ENCODE data around the gene KNDC1. TPM values are rescaled to one million over a fixed set of nuclear protein-coding genes. Genes with fewer than 3 reads are reported as not detected.

Gene KNDC1
- total RNA-seq, 1 donor from 2014 or later: not detected

DNA sequence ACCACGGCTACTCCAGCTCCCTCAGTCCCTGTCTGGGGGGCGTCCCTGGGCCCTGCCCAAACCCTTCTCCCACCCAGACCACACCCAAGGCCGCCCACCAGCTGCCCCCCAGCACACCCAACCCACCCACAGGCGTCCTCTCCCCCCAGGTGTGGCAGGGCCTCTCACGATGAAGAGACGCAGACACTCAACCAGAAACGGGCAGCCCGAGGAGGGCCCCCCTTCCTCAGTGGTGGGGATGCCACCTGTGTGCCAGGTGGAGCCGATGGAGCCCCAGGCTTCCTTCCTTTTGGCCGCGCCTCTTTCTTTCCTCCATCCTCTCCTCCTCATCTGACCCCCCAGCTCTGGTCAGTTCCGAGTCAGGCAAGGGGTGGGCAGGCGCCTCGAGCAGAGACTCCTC, 43.6 kb upstream of the KNDC1 start:
- TF ChIP-seq, protein P1, sequence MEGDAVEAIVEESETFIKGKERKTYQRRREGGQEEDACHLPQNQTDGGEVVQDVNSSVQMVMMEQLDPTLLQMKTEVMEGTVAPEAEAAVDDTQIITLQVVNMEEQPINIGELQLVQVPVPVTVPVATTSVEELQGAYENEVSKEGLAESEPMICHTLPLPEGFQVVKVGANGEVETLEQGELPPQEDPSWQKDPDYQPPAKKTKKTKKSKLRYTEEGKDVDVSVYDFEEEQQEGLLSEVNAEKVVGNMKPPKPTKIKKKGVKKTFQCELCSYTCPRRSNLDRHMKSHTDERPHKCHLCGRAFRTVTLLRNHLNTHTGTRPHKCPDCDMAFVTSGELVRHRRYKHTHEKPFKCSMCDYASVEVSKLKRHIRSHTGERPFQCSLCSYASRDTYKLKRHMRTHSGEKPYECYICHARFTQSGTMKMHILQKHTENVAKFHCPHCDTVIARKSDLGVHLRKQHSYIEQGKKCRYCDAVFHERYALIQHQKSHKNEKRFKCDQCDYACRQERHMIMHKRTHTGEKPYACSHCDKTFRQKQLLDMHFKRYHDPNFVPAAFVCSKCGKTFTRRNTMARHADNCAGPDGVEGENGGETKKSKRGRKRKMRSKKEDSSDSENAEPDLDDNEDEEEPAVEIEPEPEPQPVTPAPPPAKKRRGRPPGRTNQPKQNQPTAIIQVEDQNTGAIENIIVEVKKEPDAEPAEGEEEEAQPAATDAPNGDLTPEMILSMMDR (IDR thresholded peaks at IDR 0.05): no peak
- Mint-ChIP-seq H3K4me1 (ENCODE audit: unreplicated experiment) (no peaks in the 10 kb centered on the region), H3K36me3 (ENCODE audit: unreplicated experiment) (no peaks in the 10 kb centered on the region), H3K27me3 (ENCODE audit: unreplicated experiment) (no peaks in the 10 kb centered on the region), H3K4me3 (ENCODE audit: unreplicated experiment) (no peak overlapping the region), H3K9me3 (ENCODE audit: unreplicated experiment) (peaks cover 7% of the 10 kb centered on the region), H3K27ac (ENCODE audit: unreplicated experiment) (no peak overlapping the region)
- DNase-seq (ENCODE audit: extremely low spot score, unreplicated experiment): no peak

DNA sequence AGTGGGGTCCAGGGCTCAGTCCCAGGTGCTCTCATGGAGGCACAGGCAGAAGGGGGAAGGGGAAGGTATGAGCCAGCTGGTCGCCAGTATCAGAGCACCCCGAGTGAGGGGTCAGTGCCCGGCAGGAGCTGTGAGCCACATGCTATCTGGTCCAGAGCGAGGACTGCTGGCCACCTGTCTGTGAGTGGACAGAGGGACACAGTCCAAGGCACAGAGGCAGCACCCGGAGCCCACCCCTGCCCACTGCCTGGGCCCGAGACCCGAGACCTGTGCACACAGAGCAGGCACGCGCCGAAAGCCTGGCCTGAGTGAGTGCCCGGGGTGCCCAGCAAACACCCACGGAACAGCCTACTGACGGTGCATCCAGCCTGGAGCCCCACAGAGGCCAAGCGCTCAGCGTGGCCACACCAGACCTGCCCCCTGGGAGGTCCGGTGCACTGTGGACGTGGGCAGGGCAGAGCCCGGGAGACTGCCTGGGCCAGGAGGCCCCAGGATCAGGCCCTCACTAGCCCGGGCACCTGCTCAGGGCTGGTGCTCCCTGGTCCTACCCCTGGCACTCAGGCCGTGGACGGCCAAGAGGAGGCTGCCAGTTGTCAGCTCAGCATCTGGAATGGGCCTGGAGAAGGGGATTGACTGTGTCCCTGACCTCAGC, 42.9 kb upstream of the KNDC1 start:
- Mint-ChIP-seq H3K4me3 (ENCODE audit: unreplicated experiment) (no peak overlapping the region), H3K9me3 (ENCODE audit: unreplicated experiment) (peaks cover 7% of the 10 kb centered on the region), H3K27me3 (ENCODE audit: unreplicated experiment) (no peaks in the 10 kb centered on the region), H3K4me1 (ENCODE audit: unreplicated experiment) (no peaks in the 10 kb centered on the region), H3K36me3 (ENCODE audit: unreplicated experiment) (no peaks in the 10 kb centered on the region), H3K27ac (ENCODE audit: unreplicated experiment) (no peak overlapping the region)
- DNase-seq (ENCODE audit: extremely low spot score, unreplicated experiment): no peak
- TF ChIP-seq, protein P1 (IDR thresholded peaks at IDR 0.05): no peak

DNA sequence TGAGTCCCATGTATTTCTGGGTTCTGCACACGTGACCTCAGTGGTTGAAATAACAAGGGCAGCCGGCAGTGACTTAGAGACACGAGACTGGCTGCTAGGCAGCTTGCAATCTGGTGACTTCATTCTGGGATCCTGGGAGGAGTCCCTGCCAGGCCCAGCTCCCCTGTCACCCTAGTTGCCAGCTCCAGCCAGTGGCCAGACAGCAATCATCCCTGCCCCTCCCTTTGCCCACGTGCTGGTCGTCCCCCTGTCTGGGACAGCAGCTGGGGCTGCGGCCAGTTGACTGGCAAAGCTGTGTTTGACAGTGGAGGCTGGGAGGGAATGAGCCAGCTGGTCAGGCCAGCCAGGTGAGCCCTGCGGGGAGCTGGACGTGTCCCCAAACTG, 42.3 kb upstream of the KNDC1 start:
- TF ChIP-seq, protein P1 (IDR thresholded peaks at IDR 0.05): no peak
- Mint-ChIP-seq H3K4me1 (ENCODE audit: unreplicated experiment) (no peaks in the 10 kb centered on the region), H3K27me3 (ENCODE audit: unreplicated experiment) (no peaks in the 10 kb centered on the region), H3K27ac (ENCODE audit: unreplicated experiment) (no peak overlapping the region), H3K36me3 (ENCODE audit: unreplicated experiment) (no peaks in the 10 kb centered on the region), H3K4me3 (ENCODE audit: unreplicated experiment) (no peak overlapping the region), H3K9me3 (ENCODE audit: unreplicated experiment) (peaks cover 4% of the 10 kb centered on the region)
- DNase-seq (ENCODE audit: extremely low spot score, unreplicated experiment): no peak

DNA sequence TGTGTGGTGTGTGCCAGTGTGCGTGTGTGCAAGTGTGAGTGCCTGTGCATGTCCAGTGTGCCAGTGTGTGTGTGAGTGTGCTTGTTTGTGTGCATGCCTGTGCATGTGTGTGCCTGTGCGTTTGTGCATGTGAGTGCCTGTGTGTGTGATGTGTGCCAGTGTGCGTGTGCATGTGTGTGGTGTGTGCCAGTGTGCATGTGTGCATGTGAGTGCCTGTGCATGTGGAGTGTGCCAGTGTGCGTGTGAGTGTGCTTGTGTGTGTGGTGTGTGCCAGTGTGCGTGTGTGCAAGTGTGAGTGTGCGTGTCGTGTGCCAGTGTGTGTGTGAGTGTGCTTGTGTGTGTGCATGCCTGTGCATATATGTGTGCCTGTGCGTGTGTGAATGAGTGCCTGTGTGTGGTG, 38.5 kb upstream of the KNDC1 start:
- Mint-ChIP-seq H3K9me3 (ENCODE audit: unreplicated experiment) (no peaks in the 10 kb centered on the region), H3K4me3 (ENCODE audit: unreplicated experiment) (no peak overlapping the region), H3K27me3 (ENCODE audit: unreplicated experiment) (no peaks in the 10 kb centered on the region), H3K36me3 (ENCODE audit: unreplicated experiment) (no peaks in the 10 kb centered on the region), H3K27ac (ENCODE audit: unreplicated experiment) (no peak overlapping the region), H3K4me1 (ENCODE audit: unreplicated experiment) (no peaks in the 10 kb centered on the region)
- DNase-seq (ENCODE audit: extremely low spot score, unreplicated experiment): no peak
- TF ChIP-seq, protein P1 (IDR thresholded peaks at IDR 0.05): no peak

DNA sequence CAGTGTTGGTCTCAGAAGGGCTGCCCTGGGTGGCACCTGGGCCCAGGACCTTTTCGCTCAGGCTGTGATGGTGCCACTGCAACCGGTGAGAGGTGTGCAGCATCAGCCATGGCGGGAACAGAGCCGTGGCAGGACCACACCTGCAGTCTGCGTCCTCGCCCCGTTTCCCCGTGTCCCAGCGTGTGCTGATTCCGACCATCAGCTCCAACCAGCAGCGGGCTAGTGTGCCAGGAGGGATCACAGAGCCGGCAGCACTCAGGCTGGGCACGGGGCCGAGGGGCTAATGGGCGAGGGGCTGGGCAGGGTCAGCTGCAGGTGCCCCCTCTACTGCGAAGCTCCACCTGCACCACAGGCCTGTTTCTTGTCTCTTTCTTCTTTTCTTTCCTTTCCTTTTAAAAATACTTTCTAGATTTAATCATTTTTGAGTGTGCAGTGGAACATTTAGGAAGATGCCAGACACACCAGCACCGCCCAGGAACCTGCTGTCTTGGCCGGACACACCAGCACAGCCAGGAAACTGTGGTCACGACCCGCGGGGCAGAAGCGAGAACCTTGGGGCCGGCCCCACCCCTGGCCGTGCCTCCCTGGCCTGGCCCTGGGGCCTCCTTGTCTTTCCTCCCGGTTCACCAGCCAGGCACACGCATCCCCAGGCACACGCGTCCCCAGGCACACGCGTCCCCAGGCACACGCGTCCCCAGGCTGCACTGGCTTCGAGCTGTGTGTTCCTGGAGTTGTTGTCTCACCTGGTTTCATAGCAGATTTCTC, 37.7 kb upstream of the KNDC1 start:
- TF ChIP-seq, protein P1 (IDR thresholded peaks at IDR 0.05): no peak

More for the DNA sequence above, 37.7 kb upstream of the KNDC1 start:
- Mint-ChIP-seq H3K4me3 (ENCODE audit: unreplicated experiment) (no peak overlapping the region), H3K27ac (ENCODE audit: unreplicated experiment) (no peak overlapping the region), H3K4me1 (ENCODE audit: unreplicated experiment) (no peaks in the 10 kb centered on the region), H3K27me3 (ENCODE audit: unreplicated experiment) (no peaks in the 10 kb centered on the region), H3K36me3 (ENCODE audit: unreplicated experiment) (no peaks in the 10 kb centered on the region), H3K9me3 (ENCODE audit: unreplicated experiment) (no peaks in the 10 kb centered on the region)
- DNase-seq (ENCODE audit: extremely low spot score, unreplicated experiment): no peak

All from osteocyte (in vitro differentiated cells).